Neuronal stem cell (in vitro differentiated cells): ENCODE data around the gene ARPIN.

Source experiments
- DNase-seq: peaks from one replicate; pipeline ENCODE4 v3.0.0-alpha.2; 2013; ENCODE audit warnings: low spot score
- H2AFZ ChIP-seq: one replicate; pipeline ENCODE4 v1.6.1; 2013; ENCODE audit warnings: mild to moderate bottlenecking, low read length, inconsistent platforms
- H2AK5ac ChIP-seq: 2 replicates; pipeline ENCODE4 v1.6.1; 2013; ENCODE audit warnings: low read depth, mild to moderate bottlenecking, inconsistent platforms, low read length, moderate library complexity, mixed read lengths
- H2BK120ac ChIP-seq: 2 replicates; pipeline ENCODE4 v1.6.1; 2013; ENCODE audit warnings: low read depth, mild to moderate bottlenecking, inconsistent platforms, low read length, moderate library complexity, mixed read lengths
- H2BK12ac ChIP-seq: one replicate; pipeline ENCODE4 v1.6.1; 2013; ENCODE audit warnings: low read length, inconsistent platforms
- H2BK15ac ChIP-seq: 2 replicates; pipeline ENCODE4 v1.6.1; 2013; ENCODE audit warnings: mild to moderate bottlenecking, low read length, inconsistent platforms, mixed read lengths
- H2BK5ac ChIP-seq: one replicate; pipeline ENCODE4 v1.6.1; 2013; ENCODE audit warnings: inconsistent platforms, mild to moderate bottlenecking, low read length, moderate library complexity
- H3K14ac ChIP-seq: one replicate; pipeline ENCODE4 v1.6.1; 2013; ENCODE audit warnings: low read length, inconsistent platforms
- H3K18ac ChIP-seq: 2 replicates; pipeline ENCODE4 v1.6.1; 2013; ENCODE audit warnings: low read length, inconsistent platforms
- H3K23ac ChIP-seq: 2 replicates; pipeline ENCODE4 v1.6.1; 2013; ENCODE audit warnings: low read depth, mild to moderate bottlenecking, mixed read lengths, low read length, inconsistent platforms; ENCODE audit not compliant: poor library complexity
- H3K27ac ChIP-seq: replicated peaks from 3 replicates; pipeline ENCODE4 v1.5.1; 2013; ENCODE audit warnings: low read length, inconsistent platforms
- H3K27me3 ChIP-seq, 3 experiments: 2 replicates each; pipeline ENCODE4 v1.6.1; 2013; ENCODE audit warnings: low read length in 3 of 3, mild to moderate bottlenecking in 2 of 3, inconsistent platforms in 1 of 3, low read depth in 1 of 3, mixed read lengths in 1 of 3, moderate library complexity in 1 of 3; ENCODE audit not compliant: control insufficient read depth in 3 of 3, insufficient read depth in 3 of 3
- H3K36me3 ChIP-seq, 2 donors: replicated peaks in 1 of 2; 2 replicates each; pipeline ENCODE4 v1.6.1; 2013; ENCODE audit warnings: low read length in 2 of 2; ENCODE audit not compliant: control insufficient read depth in 2 of 2, insufficient read depth in 2 of 2
- H3K4ac ChIP-seq: 2 replicates; pipeline ENCODE4 v1.6.1; 2013; ENCODE audit warnings: inconsistent platforms, mild to moderate bottlenecking, low read length, moderate library complexity
- H3K4me1 ChIP-seq, 2 donors: 1 replicate in 1 of 2; 2 replicates in 1 of 2; pipeline ENCODE4 v1.6.1; 2013; ENCODE audit warnings: low read length in 2 of 2, low read depth in 1 of 2; ENCODE audit not compliant: control insufficient read depth in 2 of 2, insufficient read depth in 1 of 2
- H3K4me2 ChIP-seq: one replicate; pipeline ENCODE4 v1.6.1; 2013; ENCODE audit warnings: mild to moderate bottlenecking, low read length, inconsistent platforms; ENCODE audit not compliant: insufficient read depth, poor library complexity, severe bottlenecking
- H3K4me3 ChIP-seq, 2 donors: 2 replicates each; pipeline ENCODE4 v1.5.1; 2013; ENCODE audit warnings: low read length in 2 of 2, mild to moderate bottlenecking in 2 of 2, inconsistent platforms in 1 of 2, moderate library complexity in 1 of 2
- H3K79me1 ChIP-seq: one replicate; pipeline ENCODE4 v1.6.1; 2013; ENCODE audit warnings: low read depth, mild to moderate bottlenecking, inconsistent platforms, low read length, moderate library complexity
- H3K9ac ChIP-seq: one replicate; pipeline ENCODE4 v1.6.1; 2013; ENCODE audit warnings: mild to moderate bottlenecking, low read depth, low read length, inconsistent platforms; ENCODE audit not compliant: poor library complexity
- H3K9me3 ChIP-seq, 2 donors: replicated peaks in 1 of 2; 2 replicates each; pipeline versions ENCODE3 to v1.6.1; 2013; ENCODE audit warnings: low read length in 2 of 2, mild to moderate bottlenecking in 2 of 2, inconsistent platforms in 1 of 2, low read depth in 1 of 2, mixed read lengths in 1 of 2, moderate library complexity in 1 of 2; ENCODE audit not compliant: control insufficient read depth in 2 of 2, insufficient read depth in 1 of 2
- H4K8ac ChIP-seq: one replicate; pipeline ENCODE4 v1.6.1; 2013; ENCODE audit warnings: low read depth, mild to moderate bottlenecking, inconsistent platforms, low read length, moderate library complexity
- H4K91ac ChIP-seq: one replicate; pipeline ENCODE4 v1.6.1; 2013; ENCODE audit warnings: low read length, low read depth, mild to moderate bottlenecking, inconsistent platforms; ENCODE audit not compliant: poor library complexity
- WGBS, 2 donors: extraction: QIAGEN DNeasy Blood & Tissue Kit; methylation state at CpG; one replicate each; pipeline ENCODE4 v1.1.7; 2013; ENCODE audit warnings: missing lambda C conversion rate in 2 of 2, mixed read lengths in 1 of 2; ENCODE audit not compliant: insufficient read length in 2 of 2, insufficient replicate concordance in 1 of 2; ENCODE audit errors: extremely low coverage in 2 of 2; 5-methylcytosine and 5-hydroxymethylcytosine counted together

The ARPIN gene

GRCh38 chr15:89863918-89864317 is 48.8 kb downstream of the ARPIN start:
- no peak overlapping the region for H2BK120ac ChIP-seq
- no peak overlapping the region for H3K9ac ChIP-seq
- H3K4ac ChIP-seq: no peak overlapping the region
- peaks cover 0 to 1% of the 10 kb centered on the region in 2 donors for H3K9me3 ChIP-seq
- no peak overlapping the region for H3K23ac ChIP-seq
- H3K18ac ChIP-seq: no peak overlapping the region
- no peak overlapping the region for H4K8ac ChIP-seq
- peaks cover 10 to 65% of the 10 kb centered on the region in 2 donors for H3K36me3 ChIP-seq
- no peaks in the 10 kb centered on the region for H3K79me1 ChIP-seq
- no peak overlapping the region for H3K4me2 ChIP-seq
- no peak overlapping the region for H3K4me3 ChIP-seq
- H2AFZ ChIP-seq: no peak overlapping the region
- no peak overlapping the region for H2BK15ac ChIP-seq
- no peaks in the 10 kb centered on the region for H3K27me3 ChIP-seq
- no peak for DNase-seq
- no peaks in the 10 kb centered on the region for H3K4me1 ChIP-seq
- no peak overlapping the region for H2BK12ac ChIP-seq
- no peak overlapping the region for H4K91ac ChIP-seq
- H3K14ac ChIP-seq: no peak overlapping the region
- no peak overlapping the region for H2BK5ac ChIP-seq
- no peak overlapping the region for H2AK5ac ChIP-seq
- H3K27ac ChIP-seq: no peak overlapping the region

- Histone ChIP-seq H3K4me1 (no peaks in the 10 kb centered on the region), H3K27me3 (no peaks in the 10 kb centered on the region), H3K36me3 (peaks cover 12 to 65% of the 10 kb centered on the region in 2 donors)
Measured at GRCh38 chr15:89860891-89861290, 51.9 kb downstream of the ARPIN start.

GRCh38 chr15:89860431-89860830 is 52.3 kb downstream of the ARPIN start:
- Histone ChIP-seq H3K9me3 (peaks cover 2 to 3% of the 10 kb centered on the region in 2 donors), H3K14ac (no peak overlapping the region), H2AFZ (no peak overlapping the region), H4K91ac (no peak overlapping the region), H3K4ac (no peak overlapping the region), H3K27ac (no peak overlapping the region), H2AK5ac (no peak overlapping the region), H3K4me3 (no peak overlapping the region), H2BK120ac (no peak overlapping the region), H2BK5ac (no peak overlapping the region), H3K9ac (no peak overlapping the region), H3K23ac (no peak overlapping the region), H2BK15ac (no peak overlapping the region), H3K4me1 (no peaks in the 10 kb centered on the region), H3K36me3 (peaks cover 13 to 61% of the 10 kb centered on the region in 2 donors), H4K8ac (no peak overlapping the region), H2BK12ac (no peak overlapping the region), H3K18ac (no peak overlapping the region), H3K4me2 (no peak overlapping the region), H3K27me3 (no peaks in the 10 kb centered on the region), H3K79me1 (no peaks in the 10 kb centered on the region)
- DNase-seq: no peak
- WGBS, 2 donors: no CpG with 5 or more reads among the region's 3 CpGs

More at GRCh38 chr15:89860891-89861290, 51.9 kb downstream of the ARPIN start:
- no peak overlapping the region for H3K23ac ChIP-seq
- no peak overlapping the region for H2BK15ac ChIP-seq
- H2BK120ac ChIP-seq: no peak overlapping the region
- H3K14ac ChIP-seq: no peak overlapping the region
- H4K8ac ChIP-seq: no peak overlapping the region
- no peak overlapping the region for H3K4ac ChIP-seq
- no peak overlapping the region for H2BK5ac ChIP-seq
- no peak overlapping the region for H2AFZ ChIP-seq
- H3K4me3 ChIP-seq: no peak overlapping the region
- no peak overlapping the region for H3K18ac ChIP-seq
- no peak overlapping the region for H3K27ac ChIP-seq
- no peak overlapping the region for H3K4me2 ChIP-seq
- H4K91ac ChIP-seq: no peak overlapping the region
- peaks cover 2% of the 10 kb centered on the region in 2 donors for H3K9me3 ChIP-seq
- H2BK12ac ChIP-seq: no peak overlapping the region
- no peak overlapping the region for H2AK5ac ChIP-seq
- H3K9ac ChIP-seq: no peak overlapping the region
- WGBS, 2 donors: no CpG with 5 or more reads among the region's 2 CpGs
- no peak for DNase-seq
- no peaks in the 10 kb centered on the region for H3K79me1 ChIP-seq

- Histone ChIP-seq H3K23ac (no peak overlapping the region), H2BK15ac (no peak overlapping the region), H2BK5ac (no peak overlapping the region), H3K79me1 (no peaks in the 10 kb centered on the region), H3K4me3 (no peak overlapping the region), H2BK12ac (no peak overlapping the region), H2AFZ (no peak overlapping the region), H4K91ac (no peak overlapping the region), H3K36me3 (peaks cover 11 to 47% of the 10 kb centered on the region in 2 donors), H3K9me3 (peaks cover 2 to 3% of the 10 kb centered on the region in 2 donors), H3K27me3 (no peaks in the 10 kb centered on the region), H3K4me2 (no peak overlapping the region), H3K27ac (no peak overlapping the region), H4K8ac (no peak overlapping the region), H3K14ac (no peak overlapping the region), H3K9ac (no peak overlapping the region), H3K4ac (no peak overlapping the region), H2BK120ac (no peak overlapping the region), H3K18ac (no peak overlapping the region), H3K4me1 (no peaks in the 10 kb centered on the region), H2AK5ac (no peak overlapping the region)
- WGBS, 2 donors: no CpG with 5 or more reads among the region's 9 CpGs
- no peak for DNase-seq
Measured at GRCh38 chr15:89858661-89859458, 53.9 kb downstream of the ARPIN start.
